Erythroblast (primary cell): Measurements from ENCODE around the gene MVD.

Experiments used
- DNase-seq, 2 experiments: peaks; one replicate each; lab custom pipeline; 2025; lab: John Stamatoyannopoulos, UW
- GATA1 ChIP-seq: IDR thresholded peaks from 2 replicates; pipeline ENCODE4 v1.6.1; 2011; ENCODE audit warnings: low read depth, mild to moderate bottlenecking, control low read depth, low read length, moderate library complexity
- POLR2A ChIP-seq: IDR thresholded peaks from 2 replicates; pipeline ENCODE4 v1.6.1; 2011; ENCODE audit warnings: mild to moderate bottlenecking, low read length

The MVD gene

GRCh38 chr16:88701581-88702370 lies 38.9 kb upstream of the MVD start:
- DNase-seq, result no peak
- TF ChIP-seq POLR2A (no peak), GATA1 (no peak)

GRCh38 chr16:88700636-88701482 lies 38.0 kb upstream of the MVD start:
- DNase-seq, result peak; percentile 59 to 61
- no peak for TF ChIP-seq POLR2A
- TF ChIP-seq GATA1, result no peak

DNA sequence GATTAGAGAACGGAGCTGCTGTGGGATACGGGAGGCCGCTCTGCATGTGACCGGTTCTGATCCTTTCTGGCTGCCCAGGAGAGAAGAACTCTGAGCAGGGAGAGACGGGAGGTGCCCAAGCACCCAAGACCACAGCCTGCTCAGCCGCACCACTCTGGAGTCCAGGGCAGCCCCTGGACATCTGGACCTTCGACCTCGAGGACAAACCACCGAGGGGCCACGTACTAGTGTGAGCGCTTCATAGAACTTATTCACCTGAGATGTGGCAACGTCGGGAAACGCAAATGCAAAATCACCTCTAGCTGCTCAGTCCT lies 37.4 kb upstream of the MVD start:
- DNase-seq, result no peak
- TF ChIP-seq GATA1, result no peak
- TF ChIP-seq POLR2A, result no peak

DNA sequence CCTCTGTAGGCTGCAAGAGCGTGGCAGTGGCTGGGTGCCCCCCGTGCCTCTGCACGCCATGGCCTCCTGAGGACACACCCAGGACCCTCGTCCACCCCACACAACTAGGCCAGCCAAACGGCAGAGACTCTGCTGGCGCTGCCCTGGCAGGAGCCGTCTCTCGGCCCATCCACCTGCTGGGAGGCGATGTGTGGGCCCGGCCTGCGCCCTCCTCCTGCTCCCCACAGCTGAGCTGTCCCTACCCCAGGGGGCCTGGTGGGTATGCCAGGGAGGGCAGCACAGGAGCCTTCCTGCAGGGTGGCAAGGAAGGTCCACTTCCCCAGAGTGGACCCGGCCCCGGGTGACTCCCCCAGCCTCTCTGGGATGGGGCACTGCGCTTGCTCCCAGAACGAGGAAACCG lies 36.3 kb upstream of the MVD start:
- TF ChIP-seq POLR2A, result no peak
- no peak for TF ChIP-seq GATA1

GRCh38 chr16:88698646-88699045 lies 35.8 kb upstream of the MVD start:
- no peak for DNase-seq
- TF ChIP-seq POLR2A (no peak), GATA1 (no peak)

More for the DNA sequence above, 36.3 kb upstream of the MVD start:
- no peak for DNase-seq

GRCh38 chr16:88697831-88698615 lies 35.1 kb upstream of the MVD start:
- TF ChIP-seq POLR2A, result no peak
- no peak for TF ChIP-seq GATA1
- no peak for DNase-seq

GRCh38 chr16:88697116-88697830 lies 34.4 kb upstream of the MVD start:
- TF ChIP-seq GATA1, result no peak
- no peak for TF ChIP-seq POLR2A
- no peak for DNase-seq

- TF ChIP-seq POLR2A (no peak), GATA1 (no peak)
- no peak for DNase-seq
Observed at GRCh38 chr16:88696441-88696840, 33.5 kb upstream of the MVD start.

GRCh38 chr16:88695753-88696152 lies 32.9 kb upstream of the MVD start:
- TF ChIP-seq GATA1 (no peak), POLR2A (no peak)
- no peak for DNase-seq

DNA sequence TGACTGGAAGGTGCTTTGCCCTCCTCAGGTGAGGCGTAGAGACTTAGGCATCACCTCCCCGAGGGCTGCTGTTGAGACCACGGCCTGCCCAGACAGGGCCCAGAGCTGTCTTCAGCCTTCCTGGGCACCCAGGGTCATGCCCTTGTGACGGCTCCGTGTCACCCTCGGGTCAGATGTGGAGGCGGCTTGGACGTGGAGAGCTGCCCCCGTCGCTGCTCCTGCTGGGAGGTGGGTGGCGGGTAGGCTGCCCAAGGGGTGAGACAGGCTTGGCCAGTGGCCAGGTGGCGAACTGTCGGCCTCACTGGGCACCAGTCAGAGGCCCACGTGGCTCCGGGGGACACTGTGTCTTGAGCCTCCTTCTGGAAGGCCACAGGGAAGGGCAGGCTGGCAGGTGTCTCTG lies 32.3 kb upstream of the MVD start:
- TF ChIP-seq POLR2A, result no peak
- no peak for DNase-seq

- TF ChIP-seq POLR2A, result no peak
- no peak for TF ChIP-seq GATA1
- DNase-seq, result no peak
Observed at GRCh38 chr16:88694221-88695087, 31.6 kb upstream of the MVD start.

DNA sequence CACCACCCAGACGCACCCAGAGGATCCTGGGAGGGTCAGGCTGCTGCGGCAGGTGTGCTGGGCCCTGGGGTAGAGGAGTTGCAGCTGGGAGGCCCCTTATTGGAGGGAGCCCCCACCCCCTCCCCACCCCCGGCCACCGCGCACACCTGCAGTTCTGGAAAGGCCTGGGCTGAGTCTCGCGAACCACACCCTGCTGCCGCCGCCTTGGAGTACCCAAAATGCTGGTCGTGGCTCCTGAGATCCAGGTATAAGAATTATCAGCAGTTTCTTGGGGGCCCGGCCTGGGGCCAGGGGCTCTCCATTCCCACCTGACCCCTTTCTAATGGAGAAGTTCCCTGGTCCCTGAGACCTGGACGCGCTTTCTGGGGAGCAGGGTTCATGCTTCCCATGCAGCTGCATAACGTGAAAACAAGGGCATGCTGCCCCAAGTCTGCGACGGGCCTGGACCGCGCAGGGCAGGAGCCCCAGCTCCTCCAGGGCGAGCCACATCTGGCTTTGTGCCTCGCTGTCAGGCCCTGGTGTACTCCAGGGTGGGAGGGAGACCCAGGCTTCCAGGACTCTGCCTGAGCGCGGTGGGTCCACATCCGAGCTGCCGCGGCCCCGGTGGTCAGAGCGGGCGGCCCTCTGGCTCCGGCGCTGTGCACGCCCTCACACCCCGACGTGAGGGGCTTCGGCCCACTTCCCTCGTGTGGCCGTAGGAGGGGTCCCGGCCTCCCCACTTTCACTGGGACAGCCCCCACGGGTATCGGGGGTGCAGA lies 30.7 kb upstream of the MVD start:
- TF ChIP-seq GATA1 (no peak), POLR2A (no peak)
- DNase-seq, result no peak
